IPS-18c (cell line): ENCODE measurements around the gene TOX2.

Experiments
- H3K4me3 ChIP-seq: 2 replicates; pipeline ENCODE4 v1.7.0; 2013; ENCODE audit warnings: low read depth, mild to moderate bottlenecking, low read length, moderate library complexity; ENCODE audit not compliant: insufficient read depth
- H3K9me3 ChIP-seq: one replicate; pipeline ENCODE4 v1.6.1; 2013; ENCODE audit warnings: mild to moderate bottlenecking, low read length, moderate library complexity; ENCODE audit not compliant: control insufficient read depth, insufficient read depth

TOX2 gene

DNA sequence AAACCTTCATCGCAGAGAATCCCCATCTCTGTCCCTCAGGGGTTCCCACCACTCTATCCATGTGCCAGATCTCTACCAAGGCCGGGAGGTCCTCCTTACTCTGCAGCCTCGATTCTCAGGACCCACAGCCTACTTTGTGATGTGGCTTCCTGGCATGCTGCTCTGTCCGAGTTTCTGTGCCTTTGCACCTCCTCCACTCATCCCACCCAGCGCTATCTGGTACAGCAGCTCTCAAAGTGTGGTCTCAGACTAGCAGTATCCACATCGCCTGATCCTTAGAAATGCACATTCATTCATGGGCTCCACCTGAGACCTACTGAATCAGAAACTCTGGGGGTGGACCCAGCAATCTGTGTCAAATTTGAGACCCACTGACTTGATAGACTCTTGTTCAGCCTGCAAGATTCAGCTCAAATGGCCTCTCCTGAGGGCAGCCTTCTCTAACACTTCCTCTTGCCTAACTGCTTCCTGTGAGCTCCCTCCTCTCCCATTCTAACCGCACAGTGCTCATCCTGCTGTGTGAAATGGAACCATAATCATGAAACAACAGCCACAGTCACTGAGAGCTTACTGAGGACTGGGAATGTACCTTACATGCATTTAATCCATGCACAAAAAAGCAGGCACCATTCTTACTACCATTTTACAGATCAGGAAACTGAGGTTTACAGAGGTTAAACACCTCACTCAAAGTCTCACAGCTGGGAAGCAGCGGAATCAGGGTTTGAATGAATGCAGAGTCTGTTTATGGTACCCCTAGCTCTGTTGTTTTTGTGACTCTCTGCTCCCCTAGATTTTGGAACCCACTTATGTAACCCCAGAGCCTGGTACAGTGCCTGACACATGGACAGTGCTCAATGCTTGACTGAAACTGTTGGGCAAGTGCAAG is 202.9 kb downstream of the TOX2 start:
- H3K4me3 ChIP-seq: no peak overlapping the region
- H3K9me3 ChIP-seq: no peaks in the 10 kb centered on the region

DNA sequence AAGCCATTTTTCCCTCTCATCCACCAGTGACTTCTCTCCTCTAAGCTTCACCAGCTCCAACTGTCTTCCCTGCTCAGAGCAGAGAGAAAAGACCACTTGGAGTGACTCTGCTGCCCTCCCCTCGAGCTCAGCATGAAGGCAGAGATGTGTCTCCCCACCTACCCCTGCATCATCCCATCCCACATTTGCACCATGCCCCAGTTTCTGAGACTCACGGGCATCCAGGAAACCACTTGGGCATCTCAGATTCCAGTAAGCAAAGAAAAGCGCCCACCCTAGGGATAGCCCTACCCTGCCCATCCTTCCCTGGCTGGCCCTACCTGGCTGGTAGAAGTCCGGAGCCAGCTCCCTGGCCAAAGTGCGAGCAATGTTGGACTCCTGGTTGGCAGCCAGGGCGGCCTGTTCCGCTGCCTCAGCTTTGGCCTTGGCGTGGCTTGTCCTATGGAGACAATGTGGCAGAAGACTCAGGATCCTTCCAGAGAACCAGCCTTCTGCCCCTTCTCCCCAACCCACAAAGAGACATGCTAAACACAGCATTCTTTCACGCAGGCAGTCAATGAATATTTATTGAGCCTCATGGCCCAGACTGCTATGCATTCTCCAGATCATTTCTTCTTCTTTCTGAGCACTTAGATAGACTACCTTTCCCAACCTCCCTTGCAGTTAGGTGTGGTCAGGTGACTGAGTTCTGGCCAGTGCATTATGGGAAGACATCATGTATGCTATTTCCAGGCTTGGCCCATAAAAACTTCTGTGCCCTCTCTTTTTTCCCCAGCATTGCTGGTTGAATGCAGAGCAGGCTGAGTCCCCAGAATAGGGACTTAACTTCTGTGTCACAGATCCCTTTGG is 203.8 kb downstream of the TOX2 start:
- H3K4me3 ChIP-seq: no peak overlapping the region
- no peaks in the 10 kb centered on the region for H3K9me3 ChIP-seq
